Panc1 (cell line): ENCODE results near the gene ZBTB7A. TPM values are rescaled to one million over a fixed set of nuclear protein-coding genes. Genes with fewer than 3 reads are reported as not detected.
A peak's percentile ranks its signal among the peaks of the same experiment; 100 is the strongest.

Experiments
- ATAC-seq: fragments of 200-7000 bp; cut with Tn5 transposase; 2 replicates; pipeline ENCODE4 v1.9.1; 2020; ENCODE audit warnings: mild to moderate bottlenecking, moderate library complexity
- BruUV-seq: library from RNA; stranded (reverse); fragments of 400-500 nt; replicated peaks from 2 replicates; lab custom pipeline; 2021; lab: Mats Ljungman, UMichigan
- CTCF ChIA-PET: fragments of 300-600 bp; sonication (Branson Sonifier 250); formaldehyde crosslinking; loops from one replicate; lab custom pipeline; 2022; ENCODE audit warnings: antibody characterized with exemption; lab: Charles Lee
- POLR2A ChIA-PET: fragments of 300-600 bp; sonication (Branson Sonifier 250); formaldehyde crosslinking; loops from one replicate; lab custom pipeline; 2022; ENCODE audit warnings: antibody characterized with exemption; lab: Charles Lee
- DNase-seq: peaks from one replicate; pipeline ENCODE4 v3.0.0-alpha.2; 2010; ENCODE audit warnings: low read depth, low spot score
- H3K27ac ChIP-seq: 2 replicates; pipeline ENCODE4 v1.5.1; 2011; ENCODE audit warnings: mild to moderate bottlenecking, low read length, inconsistent platforms
- H3K27me3 ChIP-seq: fragments of 200-500 bp; sonication (Bioruptor generic); 2 replicates; pipeline ENCODE4 v1.6.0; 2014; ENCODE audit warnings: low read length, inconsistent platforms; ENCODE audit not compliant: control insufficient read depth, insufficient read depth
- H3K36me3 ChIP-seq: fragments of 200-500 bp; sonication (Bioruptor generic); 2 replicates; pipeline ENCODE4 v1.5.1; 2014; ENCODE audit warnings: inconsistent platforms, mild to moderate bottlenecking, low read length, moderate library complexity; ENCODE audit not compliant: control insufficient read depth, insufficient read depth
- H3K4me1 ChIP-seq: 2 replicates; pipeline ENCODE4 v1.5.1; 2011; ENCODE audit warnings: inconsistent platforms, mild to moderate bottlenecking, low read length, moderate library complexity; ENCODE audit not compliant: control insufficient read depth, insufficient read depth
- H3K4me3 ChIP-seq, 2 experiments: 2 replicates each; pipeline ENCODE4 v1.5.1; 2011 to 2012; ENCODE audit warnings: low read depth in 2 of 2, low read length in 2 of 2, mild to moderate bottlenecking in 2 of 2, inconsistent platforms in 1 of 2, moderate library complexity in 1 of 2
- H3K9me3 ChIP-seq: fragments of 200-500 bp; sonication (Bioruptor generic); 2 replicates; pipeline ENCODE4 v1.5.1; 2014; ENCODE audit warnings: low read depth, mild to moderate bottlenecking, inconsistent platforms, low read length, moderate library complexity; ENCODE audit not compliant: control insufficient read depth, insufficient read depth
- CTCF ChIP-seq: fragments of 450-650 bp; IDR thresholded peaks from 2 replicates; pipeline ENCODE4 v1.5.1; 2017; ENCODE audit warnings: mild to moderate bottlenecking
- POLR2AphosphoS5 ChIP-seq: IDR thresholded peaks from 2 replicates; pipeline ENCODE4 v1.6.1; 2012; ENCODE audit warnings: mild to moderate bottlenecking, low read depth, low read length, moderate library complexity
- REST ChIP-seq, 2 experiments: IDR thresholded peaks; 2 replicates each; pipeline ENCODE4 v1.6.1; 2011 to 2012; ENCODE audit warnings: low read depth in 2 of 2, control low read depth in 1 of 2, low read length in 1 of 2, mild to moderate bottlenecking in 1 of 2, moderate library complexity in 1 of 2; ENCODE audit not compliant: insufficient read depth in 1 of 2
- SIN3A ChIP-seq: IDR thresholded peaks from 2 replicates; pipeline ENCODE4 v1.6.1; 2012; ENCODE audit warnings: low read depth, mild to moderate bottlenecking, low read length, moderate library complexity, borderline replicate concordance; ENCODE audit not compliant: insufficient read depth
- TCF7L2 ChIP-seq: IDR thresholded peaks from 2 replicates; pipeline ENCODE4 v1.6.1; 2011; ENCODE audit warnings: mild to moderate bottlenecking, low read depth, low read length, inconsistent platforms
- in situ Hi-C: cut with HindIII; loops from 2 replicates; pipeline ENCODE4 v1.10.0; 2016; ENCODE audit warnings: low sequenced_read_pairs, low pct_unique_long_range_greater_than_20kb
- intact Hi-C: fragments of 100-400 bp; cut with micrococcal nuclease; formaldehyde crosslinking; loops from one replicate; pipeline ENCODE4 v1.10.0; 2022; ENCODE audit not compliant: unreplicated experiment
- total RNA-seq: library from RNA; stranded (reverse); gene quantifications from one replicate; pipeline ENCODE4 v1.2.1, GENCODE V29; 2021; ENCODE audit not compliant: unreplicated experiment

The ZBTB7A gene
- total RNA-seq, 1 experiment from 2014 or later, result 48.0 TPM

- no peak for DNase-seq
- intact Hi-C loops, result no loop called here
- Histone ChIP-seq H3K4me1 (peaks cover 12% of the 10 kb centered on the region), H3K9me3 (no peaks in the 10 kb centered on the region), H3K27me3 (no peaks in the 10 kb centered on the region), H3K27ac (no peak overlapping the region), H3K4me3 (no peak overlapping the region), H3K36me3 (no peaks in the 10 kb centered on the region; the same call in 1 of the 2 replicates)
- in situ Hi-C loops, result no loop called here
- no TSS peak for BruUV-seq
- TF ChIP-seq POLR2AphosphoS5, result no peak
- no peak for ATAC-seq
- POLR2A ChIA-PET, result no interaction called here
- CTCF ChIA-PET, result no interaction called here
These were observed 19.6 kb downstream of the ZBTB7A start for GRCh38 chr19:4046946-4047683.

GRCh38 chr19:4046362-4046691 is 20.4 kb downstream of the ZBTB7A start:
- H3K27me3 ChIP-seq, result no peaks in the 10 kb centered on the region
- H3K36me3 ChIP-seq, result no peaks in the 10 kb centered on the region; the same call in 1 of the 2 replicates
- TF ChIP-seq POLR2AphosphoS5 (no peak), REST (IDR thresholded peaks at IDR 0.05; ENCODE audit: insufficient read depth in 1 of 2, low read depth in 2 of 2, low read length in 1 of 2) (no peak), CTCF (no peak), SIN3A (no peak), TCF7L2 (no peak)
- DNase-seq, result no peak
- no peak for ATAC-seq
- no peak overlapping the region for H3K27ac ChIP-seq
- no TSS peak for BruUV-seq
- H3K4me1 ChIP-seq, result peaks cover 4% of the 10 kb centered on the region
- intact Hi-C loops (no loop called here), in situ Hi-C loops (no loop called here)
- ChIA-PET POLR2A (no interaction called here), CTCF (no interaction called here)
- H3K9me3 ChIP-seq, result no peaks in the 10 kb centered on the region
- H3K4me3 ChIP-seq, result no peak overlapping the region

- Histone ChIP-seq H3K36me3 (no peaks in the 10 kb centered on the region; the same call in 1 of the 2 replicates), H3K27ac (no peak overlapping the region), H3K9me3 (no peaks in the 10 kb centered on the region), H3K4me3 (no peak overlapping the region), H3K27me3 (no peaks in the 10 kb centered on the region), H3K4me1 (no peaks in the 10 kb centered on the region)
- ATAC-seq (no peak), DNase-seq (no peak)
- in situ Hi-C loops (no loop called here), intact Hi-C loops (no loop called here)
- ChIA-PET CTCF (no interaction called here), POLR2A (interaction anchor here (0.6 kb wide), 2 partner anchors 12 to 154 kb away, joined by 3 to 11 read pairs; no protein-coding TSS in a partner anchor)
- TF ChIP-seq CTCF (no peak), TCF7L2 (no peak)
- TSS peak; percentile 64 for BruUV-seq
These were observed 20.9 kb downstream of the ZBTB7A start for GRCh38 chr19:4045597-4046361.
